ENCODE results near the gene PHKB. TPM values are rescaled to one million over a fixed set of nuclear protein-coding genes. Genes with fewer than 3 reads are reported as not detected.

The PHKB gene
- total RNA-seq, 1 donor from 2014 or later: 44.5 TPM

- no peak for DNase-seq (ENCODE audit: low read depth)
- TF ChIP-seq CTCF (IDR thresholded peaks at IDR 0.05; ENCODE audit: insufficient read depth, low read length, severe bottlenecking): no peak
These were observed 120.0 kb downstream of the PHKB start for GRCh38 chr16:47581114-47581513.

GRCh38 chr16:47584464-47585225 is 123.5 kb downstream of the PHKB start:
- FAIRE-seq (no peak), DNase-seq (ENCODE audit: low read depth) (no peak)
- no peaks in the 10 kb centered on the region for H3K27me3 ChIP-seq (ENCODE audit: control insufficient read depth, insufficient read depth, low read length)
- TF ChIP-seq CTCF (IDR thresholded peaks at IDR 0.05; ENCODE audit: insufficient read depth, low read length, severe bottlenecking): no peak
- H3K4me3 ChIP-seq (ENCODE audit: low read depth, low read length): no peak overlapping the region
- H3K36me3 ChIP-seq (ENCODE audit: control insufficient read depth, insufficient read depth, low read length): peaks cover 2% of the 10 kb centered on the region

More at GRCh38 chr16:47581114-47581513, 120.0 kb downstream of the PHKB start:
- Histone ChIP-seq H3K27me3 (ENCODE audit: control insufficient read depth, insufficient read depth, low read length) (no peaks in the 10 kb centered on the region), H3K4me3 (ENCODE audit: low read depth, low read length) (no peak overlapping the region), H3K36me3 (ENCODE audit: control insufficient read depth, insufficient read depth, low read length) (peaks cover 2% of the 10 kb centered on the region)
- FAIRE-seq: no peak

GRCh38 chr16:47586121-47586520 is 125.0 kb downstream of the PHKB start:
- no peak for TF ChIP-seq CTCF (IDR thresholded peaks at IDR 0.05; ENCODE audit: insufficient read depth, low read length, severe bottlenecking)
- H3K36me3 ChIP-seq (ENCODE audit: control insufficient read depth, insufficient read depth, low read length): peaks cover 4% of the 10 kb centered on the region
- DNase-seq (ENCODE audit: low read depth) (no peak), FAIRE-seq (no peak)
- no peak overlapping the region for H3K4me3 ChIP-seq (ENCODE audit: low read depth, low read length)
- H3K27me3 ChIP-seq (ENCODE audit: control insufficient read depth, insufficient read depth, low read length): no peaks in the 10 kb centered on the region

GRCh38 chr16:47590472-47590871 is 129.3 kb downstream of the PHKB start:
- Histone ChIP-seq H3K36me3 (ENCODE audit: control insufficient read depth, insufficient read depth, low read length) (peaks cover 4% of the 10 kb centered on the region), H3K4me3 (ENCODE audit: low read depth, low read length) (no peak overlapping the region), H3K27me3 (ENCODE audit: control insufficient read depth, insufficient read depth, low read length) (no peaks in the 10 kb centered on the region)
- FAIRE-seq (no peak), DNase-seq (ENCODE audit: low read depth) (no peak)
- no peak for TF ChIP-seq CTCF (IDR thresholded peaks at IDR 0.05; ENCODE audit: insufficient read depth, low read length, severe bottlenecking)

GRCh38 chr16:47592232-47592631 is 131.1 kb downstream of the PHKB start:
- TF ChIP-seq CTCF (IDR thresholded peaks at IDR 0.05; ENCODE audit: insufficient read depth, low read length, severe bottlenecking): no peak
- DNase-seq (ENCODE audit: low read depth) (no peak), FAIRE-seq (no peak)
- Histone ChIP-seq H3K27me3 (ENCODE audit: control insufficient read depth, insufficient read depth, low read length) (no peaks in the 10 kb centered on the region), H3K4me3 (ENCODE audit: low read depth, low read length) (no peak overlapping the region), H3K36me3 (ENCODE audit: control insufficient read depth, insufficient read depth, low read length) (peaks cover 4% of the 10 kb centered on the region)

GRCh38 chr16:47599512-47599911 is 138.4 kb downstream of the PHKB start:
- FAIRE-seq: no peak
- DNase-seq (ENCODE audit: low read depth): no peak
- no peak for TF ChIP-seq CTCF (IDR thresholded peaks at IDR 0.05; ENCODE audit: insufficient read depth, low read length, severe bottlenecking)
- Histone ChIP-seq H3K36me3 (ENCODE audit: control insufficient read depth, insufficient read depth, low read length) (no peaks in the 10 kb centered on the region), H3K4me3 (ENCODE audit: low read depth, low read length) (no peak overlapping the region), H3K27me3 (ENCODE audit: control insufficient read depth, insufficient read depth, low read length) (no peaks in the 10 kb centered on the region)
